ENCODE measurements around the gene GMDS. TPM values are rescaled to one million over a fixed set of nuclear protein-coding genes. Genes with fewer than 3 reads are reported as not detected.

The GMDS gene
- total and polyA plus RNA-seq, 2 donors (not counting 3 experiments of a cell fraction or from before 2014, with no cell fraction given): 9.8 to 23.5 TPM

DNA sequence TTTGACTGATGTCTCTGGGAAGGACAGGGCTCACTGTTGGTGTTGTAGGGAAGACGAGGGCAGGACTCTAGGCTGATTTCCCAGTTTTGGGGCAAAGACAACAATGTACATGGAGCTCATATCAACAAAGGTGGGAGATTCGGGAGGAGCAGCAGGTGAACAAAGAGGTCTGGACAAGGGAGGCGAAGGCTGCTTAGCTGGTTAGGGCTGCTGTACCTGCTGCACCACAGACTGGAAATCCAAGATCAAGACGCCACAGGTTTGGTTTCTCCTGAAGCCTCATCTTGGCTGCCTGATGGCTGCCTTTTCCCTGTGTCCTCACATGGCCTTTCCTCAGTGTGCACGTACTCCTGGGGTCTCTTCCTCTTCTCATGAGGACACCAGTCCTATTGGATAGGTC is 348.5 kb downstream of the GMDS start:
- Histone ChIP-seq H3K4me1 (ENCODE audit: control insufficient read depth, extremely low read depth, insufficient read depth, low read length) (peaks cover 2% of the 10 kb centered on the region), H3K4me3 (replicated peaks in 1 of 3; ENCODE audit: insufficient read depth in 1 of 3, low read depth in 1 of 3, low read length in 3 of 3) (no peak overlapping the region), H3K9ac (replicated peaks; ENCODE audit: extremely low read depth, insufficient read depth, low read length) (no peak overlapping the region), H3K9me3 (replicated peaks; ENCODE audit: control insufficient read depth, insufficient read depth, low read length) (no peaks in the 10 kb centered on the region), H4K20me1 (replicated peaks; ENCODE audit: control insufficient read depth, extremely low read depth, insufficient read depth, low read length) (no peaks in the 10 kb centered on the region), H3K27ac (ENCODE audit: insufficient read depth, low read depth, low read length) (no peak overlapping the region), H3K9me1 (replicated peaks; ENCODE audit: control insufficient read depth, extremely low read depth, insufficient read depth, low read length) (no peaks in the 10 kb centered on the region), H2AFZ (ENCODE audit: low read depth, low read length) (no peak overlapping the region), H3K4me2 (ENCODE audit: insufficient read depth, low read length) (no peak overlapping the region), H3K36me3 (ENCODE audit: control insufficient read depth in 2 of 2, extremely low read depth in 1 of 2, insufficient read depth in 2 of 2, low read length in 2 of 2) (no peaks in the 10 kb centered on the region), H3K27me3 (ENCODE audit: control insufficient read depth in 2 of 2, insufficient read depth in 2 of 2, low read length in 2 of 2) (no peaks in the 10 kb centered on the region), H3K79me2 (ENCODE audit: control insufficient read depth, insufficient read depth, low read length) (no peaks in the 10 kb centered on the region)
- intact Hi-C loops (cut with micrococcal nuclease): no loop called here
- no TSS peak for BruUV-seq (replicated peaks)
- DNase-seq (ENCODE audit: low read depth, low spot score): no peak
- TF ChIP-seq JUN (IDR thresholded peaks at IDR 0.05; ENCODE audit: borderline replicate concordance, insufficient read depth, insufficient read length, low read depth) (no peak), MYC (IDR thresholded peaks at IDR 0.05; ENCODE audit: low read depth, low read length) (no peak), POLR2AphosphoS5 (IDR thresholded peaks at IDR 0.05; ENCODE audit: insufficient read depth, low read depth, low read length) (no peak), GATA2 (IDR thresholded peaks at IDR 0.05; ENCODE audit: insufficient read depth, insufficient read length, low read depth, low read length) (no peak), FOS (IDR thresholded peaks at IDR 0.05; ENCODE audit: borderline replicate concordance, insufficient read depth, low read length) (no peak), POLR2A (IDR thresholded peaks at IDR 0.05; ENCODE audit: low read depth, low read length) (no peak), EZH2 (IDR thresholded peaks at IDR 0.05; ENCODE audit: borderline replicate concordance, low read depth, low read length, severe bottlenecking) (no peak)
- TF ChIP-seq, protein P1, sequence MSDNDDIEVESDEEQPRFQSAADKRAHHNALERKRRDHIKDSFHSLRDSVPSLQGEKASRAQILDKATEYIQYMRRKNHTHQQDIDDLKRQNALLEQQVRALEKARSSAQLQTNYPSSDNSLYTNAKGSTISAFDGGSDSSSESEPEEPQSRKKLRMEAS (IDR thresholded peaks at IDR 0.05; ENCODE audit: insufficient read depth, insufficient read length): no peak
- TF ChIP-seq, protein P2, sequence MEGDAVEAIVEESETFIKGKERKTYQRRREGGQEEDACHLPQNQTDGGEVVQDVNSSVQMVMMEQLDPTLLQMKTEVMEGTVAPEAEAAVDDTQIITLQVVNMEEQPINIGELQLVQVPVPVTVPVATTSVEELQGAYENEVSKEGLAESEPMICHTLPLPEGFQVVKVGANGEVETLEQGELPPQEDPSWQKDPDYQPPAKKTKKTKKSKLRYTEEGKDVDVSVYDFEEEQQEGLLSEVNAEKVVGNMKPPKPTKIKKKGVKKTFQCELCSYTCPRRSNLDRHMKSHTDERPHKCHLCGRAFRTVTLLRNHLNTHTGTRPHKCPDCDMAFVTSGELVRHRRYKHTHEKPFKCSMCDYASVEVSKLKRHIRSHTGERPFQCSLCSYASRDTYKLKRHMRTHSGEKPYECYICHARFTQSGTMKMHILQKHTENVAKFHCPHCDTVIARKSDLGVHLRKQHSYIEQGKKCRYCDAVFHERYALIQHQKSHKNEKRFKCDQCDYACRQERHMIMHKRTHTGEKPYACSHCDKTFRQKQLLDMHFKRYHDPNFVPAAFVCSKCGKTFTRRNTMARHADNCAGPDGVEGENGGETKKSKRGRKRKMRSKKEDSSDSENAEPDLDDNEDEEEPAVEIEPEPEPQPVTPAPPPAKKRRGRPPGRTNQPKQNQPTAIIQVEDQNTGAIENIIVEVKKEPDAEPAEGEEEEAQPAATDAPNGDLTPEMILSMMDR (IDR thresholded peaks at IDR 0.05; ENCODE audit: extremely low read depth in 1 of 2, insufficient read depth in 1 of 2, low read depth in 1 of 2, low read length in 2 of 2): no peak
- dilution Hi-C loops (cut with MboI; ENCODE audit: extremely low pct_ligation_motif_present, low sequenced_read_pairs): no loop called here
- POLR2A ChIA-PET: no interaction called here
- CTCF ChIA-PET: no interaction called here
- no peak for FAIRE-seq

Data from endothelial cell of umbilical vein (primary cell).